Body of pancreas (tissue), 4 donors: ENCODE results near the gene GRID1. TPM values are rescaled to one million over a fixed set of nuclear protein-coding genes. Genes with fewer than 3 reads are reported as not detected.

Source experiments
- ATAC-seq: fragments of 150-250 bp; one replicate; pipeline ENCODE4 v1.9.1; 2016
- DNase-seq, 4 donors: peaks; one replicate each; pipeline ENCODE4 v3.0.0-alpha.2; 2019
- H3K27ac ChIP-seq, 4 donors: fragments of 200-600 bp; sonication (generic); 1 replicate in 3 of 4; 2 replicates in 1 of 4; pipeline versions ENCODE4 v1.5.1 to v1.6.1; 2016 to 2019; ENCODE audit warnings: mild to moderate bottlenecking in 1 of 4, mixed read lengths in 1 of 4, moderate library complexity in 1 of 4
- H3K27me3 ChIP-seq, 2 donors: fragments of 200-600 bp; sonication (generic); one replicate each; pipeline ENCODE4 v1.6.0; 2016; ENCODE audit warnings: mild to moderate bottlenecking in 1 of 2
- H3K36me3 ChIP-seq, 2 donors: fragments of 200-600 bp; sonication (generic); replicated peaks in 1 of 2; 2 replicates each; pipeline ENCODE4 v1.5.1; 2016; ENCODE audit warnings: low read depth in 2 of 2; ENCODE audit not compliant: insufficient read depth in 1 of 2
- H3K4me1 ChIP-seq: fragments of 200-600 bp; sonication (generic); one replicate; pipeline ENCODE4 v1.6.0; 2016
- H3K4me3 ChIP-seq, 2 donors: fragments of 200-600 bp; sonication (generic); 1 replicate in 1 of 2; 2 replicates in 1 of 2; pipeline ENCODE4 v1.5.1; 2016 to 2019
- H3K9me3 ChIP-seq, 3 donors: fragments of 200-600 bp; sonication (generic); 1 replicate in 2 of 3; 2 replicates in 1 of 3; pipeline ENCODE4 v1.5.1; 2016
- POLR2A ChIP-seq, 3 donors: fragments of 450-650 bp; IDR thresholded peaks; one replicate each; pipeline ENCODE4 v1.6.1; 2016; ENCODE audit warnings: antibody characterized with exemption in 3 of 3, mild to moderate bottlenecking in 2 of 3
- WGBS, 2 donors: methylation state at CpG; one replicate each; pipeline ENCODE4 v1.1.5; 2017; 5-methylcytosine and 5-hydroxymethylcytosine counted together
- intact Hi-C: fragments of 100-400 bp; cut with DNase I; formaldehyde crosslinking; loops from one replicate; pipeline ENCODE4 v1.15.1; 2023
- total RNA-seq, 2 donors: library from RNA; depleted of rRNA; stranded (reverse); fragments of >200 nt; gene quantifications; one replicate each; pipeline ENCODE4 v1.1.0, GENCODE V29; 2016
- TF ChIP-seq, protein P1 (sequence below), 7 experiments: fragments of 450-650 bp in 4 of 7; fragments of 200-600 bp in 3 of 7; sonication (generic) in 3 of 7; IDR thresholded peaks; one replicate each; pipeline ENCODE4 v1.5.1; 2016 to 2019; ENCODE audit warnings: antibody characterized with exemption in 7 of 7

GRID1 gene
- total RNA-seq, result 1 to 10 TPM; 1.0 to 1.6 TPM

DNA sequence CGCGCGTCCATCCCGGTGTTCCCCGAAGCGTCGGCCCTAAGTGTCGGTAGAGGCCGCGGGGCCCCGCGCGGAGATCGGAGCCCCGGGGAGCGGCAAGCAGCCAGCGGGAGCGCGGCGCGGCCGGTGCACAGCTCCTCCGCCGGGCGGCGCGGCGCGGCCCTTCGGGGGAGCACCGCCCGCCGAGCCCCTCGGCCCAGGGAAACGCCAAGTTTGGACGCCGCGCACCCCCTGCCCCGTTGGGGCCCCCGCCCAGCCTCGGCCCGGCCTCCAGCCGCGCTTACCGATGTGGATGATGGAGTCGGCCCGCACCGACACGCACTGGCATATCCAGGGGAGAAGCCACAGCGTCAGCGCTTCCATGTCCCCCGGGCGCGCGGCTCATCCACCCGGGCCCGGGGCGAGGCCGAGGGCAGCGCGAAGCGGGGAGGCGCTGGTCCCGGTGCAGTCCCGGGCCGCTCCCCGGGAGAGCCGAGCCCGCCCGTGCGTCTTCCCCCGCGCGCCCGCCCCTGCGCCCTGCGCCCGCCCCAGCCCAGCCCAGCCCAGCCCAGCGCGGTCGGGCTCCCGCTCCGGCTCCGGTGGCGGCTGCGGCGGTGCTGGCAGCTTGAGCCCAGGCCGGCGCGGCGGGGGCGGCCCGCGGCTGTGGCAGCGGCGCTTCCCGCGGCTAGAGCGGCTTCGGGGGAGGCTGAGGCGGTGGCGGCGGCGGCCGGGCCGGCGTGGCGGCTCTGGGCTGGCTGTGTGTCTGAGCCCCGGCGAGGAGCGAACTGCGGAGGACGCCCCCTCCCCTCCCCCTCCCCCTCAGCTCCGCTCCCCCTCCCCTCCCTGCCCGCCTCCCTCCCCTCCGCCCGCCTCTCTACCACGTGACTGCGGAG lies at the start of gene GRID1:
GRID1 (minus strand) TSS at position 763 of the 869 bp plus-strand sequence.
- WGBS, 2 donors, result 0 to 1% methylated on average over 2 to 68 of the region's 119 CpGs
- Histone ChIP-seq H3K27me3 (peaks cover 0 to 13% of the 10 kb centered on the region in 2 donors), H3K9me3 (no peaks in the 10 kb centered on the region), H3K4me3 (peak within 1 kb of the TSS in 1 of 2 donors; percentile 26), H3K27ac (no peak within 1 kb of the TSS), H3K4me1 (peaks cover 40% of the 10 kb centered on the region), H3K36me3 (no peaks in the 10 kb centered on the region)
- TF ChIP-seq, protein P1, sequence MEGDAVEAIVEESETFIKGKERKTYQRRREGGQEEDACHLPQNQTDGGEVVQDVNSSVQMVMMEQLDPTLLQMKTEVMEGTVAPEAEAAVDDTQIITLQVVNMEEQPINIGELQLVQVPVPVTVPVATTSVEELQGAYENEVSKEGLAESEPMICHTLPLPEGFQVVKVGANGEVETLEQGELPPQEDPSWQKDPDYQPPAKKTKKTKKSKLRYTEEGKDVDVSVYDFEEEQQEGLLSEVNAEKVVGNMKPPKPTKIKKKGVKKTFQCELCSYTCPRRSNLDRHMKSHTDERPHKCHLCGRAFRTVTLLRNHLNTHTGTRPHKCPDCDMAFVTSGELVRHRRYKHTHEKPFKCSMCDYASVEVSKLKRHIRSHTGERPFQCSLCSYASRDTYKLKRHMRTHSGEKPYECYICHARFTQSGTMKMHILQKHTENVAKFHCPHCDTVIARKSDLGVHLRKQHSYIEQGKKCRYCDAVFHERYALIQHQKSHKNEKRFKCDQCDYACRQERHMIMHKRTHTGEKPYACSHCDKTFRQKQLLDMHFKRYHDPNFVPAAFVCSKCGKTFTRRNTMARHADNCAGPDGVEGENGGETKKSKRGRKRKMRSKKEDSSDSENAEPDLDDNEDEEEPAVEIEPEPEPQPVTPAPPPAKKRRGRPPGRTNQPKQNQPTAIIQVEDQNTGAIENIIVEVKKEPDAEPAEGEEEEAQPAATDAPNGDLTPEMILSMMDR (IDR thresholded peaks at IDR 0.05), result no peak
- no peak for TF ChIP-seq POLR2A (IDR thresholded peaks at IDR 0.05)
- peak; percentile 36 to 59 (median 40) for DNase-seq
- intact Hi-C loops, result no loop called here
- ATAC-seq, result peak; percentile 65

DNA sequence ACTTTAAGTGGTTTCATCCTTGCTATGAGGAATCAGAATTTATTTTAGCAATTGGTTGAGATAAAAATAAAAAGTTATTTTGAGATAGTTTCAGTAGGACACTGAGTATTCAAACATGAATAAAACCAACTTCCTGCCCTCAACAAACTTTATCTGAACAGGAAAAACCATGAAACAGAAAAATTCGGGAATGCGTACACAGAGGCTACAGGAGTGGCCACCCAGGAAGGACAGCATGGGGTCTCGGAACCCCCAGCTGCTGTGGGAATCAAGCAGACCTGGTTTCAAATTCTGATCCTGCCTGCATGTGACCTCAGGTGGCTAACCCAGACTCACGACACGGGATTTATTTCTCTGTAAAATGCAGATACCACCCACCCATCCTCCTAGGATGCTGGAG lies 49.0 kb upstream of the GRID1 start:
- Histone ChIP-seq H3K27ac (peak overlapping the region; percentile 66 to 82 (median 74)), H3K36me3 (no peaks in the 10 kb centered on the region), H3K4me1 (peaks cover 52% of the 10 kb centered on the region), H3K9me3 (no peaks in the 10 kb centered on the region), H3K4me3 (no peak overlapping the region), H3K27me3 (no peaks in the 10 kb centered on the region)
- peak; percentile 61 for ATAC-seq
- 27 to 34% methylated on average over 5 of the region's 5 CpGs for WGBS, 2 donors
- intact Hi-C loops, result no loop called here
- TF ChIP-seq, protein P1 (IDR thresholded peaks at IDR 0.05), result no peak
- no peak for TF ChIP-seq POLR2A (IDR thresholded peaks at IDR 0.05)
- DNase-seq, result no peak

DNA sequence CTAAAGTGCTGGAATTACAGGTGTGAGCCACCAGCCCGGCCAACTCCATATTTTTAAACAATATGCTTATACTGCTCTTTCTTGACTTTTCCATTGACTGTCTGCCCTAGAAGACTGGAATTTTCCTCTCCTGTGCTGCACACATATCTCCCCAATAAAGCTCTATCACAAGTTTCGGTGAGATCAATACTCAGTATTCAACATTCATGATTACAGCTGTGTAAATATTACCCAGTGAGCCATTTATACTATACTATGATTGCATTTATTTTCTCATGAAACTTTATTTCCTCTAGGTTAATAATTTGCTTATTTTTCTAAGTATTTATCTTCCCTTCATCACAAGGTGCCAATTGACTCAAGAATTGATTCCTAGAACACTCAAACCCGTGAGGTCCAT lies 48.5 kb upstream of the GRID1 start:
- Histone ChIP-seq H3K4me3 (no peak overlapping the region), H3K9me3 (no peaks in the 10 kb centered on the region), H3K27me3 (no peaks in the 10 kb centered on the region), H3K4me1 (peaks cover 54% of the 10 kb centered on the region), H3K27ac (peak overlapping the region; percentile 66 to 82 (median 74)), H3K36me3 (no peaks in the 10 kb centered on the region)
- ATAC-seq, result peak; percentile 72
- TF ChIP-seq, protein P1 (IDR thresholded peaks at IDR 0.05), result no peak
- no peak for TF ChIP-seq POLR2A (IDR thresholded peaks at IDR 0.05)
- WGBS, 2 donors, result 13 to 23% methylated on average over 3 of the region's 3 CpGs
- intact Hi-C loops, result no loop called here
- peak in 1 of 4 donors; percentile 29 for DNase-seq

DNA sequence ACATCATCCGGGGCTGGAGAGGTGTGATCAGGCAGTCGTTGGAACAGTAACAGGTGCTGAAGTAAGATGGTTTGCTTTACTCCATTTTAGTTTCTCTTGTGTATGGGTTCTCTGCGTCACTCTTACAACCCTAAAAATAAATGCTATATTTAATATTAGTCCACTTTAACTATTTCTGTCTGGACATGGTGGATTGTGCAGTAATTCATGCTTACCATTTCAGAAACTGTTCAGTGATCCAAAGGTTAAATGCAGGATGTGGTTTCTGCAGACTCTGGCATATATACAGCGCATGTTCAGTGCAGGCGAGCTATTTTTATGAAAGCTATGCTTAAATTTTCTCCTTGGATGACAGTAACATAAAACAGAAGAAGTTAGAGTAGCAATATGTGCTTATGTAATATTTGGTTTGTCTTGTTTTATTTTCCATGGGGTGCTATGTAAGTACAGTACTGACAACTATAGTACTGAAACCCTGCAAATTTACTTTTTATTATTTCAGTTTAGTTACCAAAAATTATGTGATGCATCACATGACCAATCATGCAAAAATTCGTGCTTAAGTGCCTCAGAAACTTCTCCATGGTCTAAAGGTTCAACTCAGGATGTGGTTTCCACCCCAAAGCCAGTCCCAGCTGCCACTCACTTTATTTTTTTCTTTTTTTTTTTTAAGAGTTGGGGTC lies 46.6 kb upstream of the GRID1 start:
- DNase-seq, result no peak
- Histone ChIP-seq H3K36me3 (no peaks in the 10 kb centered on the region), H3K4me1 (peaks cover 59% of the 10 kb centered on the region), H3K27me3 (no peaks in the 10 kb centered on the region), H3K4me3 (no peak overlapping the region), H3K9me3 (no peaks in the 10 kb centered on the region), H3K27ac (peak overlapping the region in 1 of 4 donors; percentile 64)
- no peak for TF ChIP-seq POLR2A (IDR thresholded peaks at IDR 0.05)
- TF ChIP-seq, protein P1 (IDR thresholded peaks at IDR 0.05), result no peak
- intact Hi-C loops, result no loop called here
- no peak for ATAC-seq
- WGBS, 2 donors, result 33 to 46% methylated on average over 6 of the region's 6 CpGs
